HepG2 (cell line): ENCODE results near the gene ST6GAL2. TPM values are rescaled to one million over a fixed set of nuclear protein-coding genes. Genes with fewer than 3 reads are reported as not detected.

ENCODE experiments used
- ATAC-seq: fragments of 200-7000 bp; cut with Tn5 transposase; 3 replicates; pipeline ENCODE4 v1.9.1; 2020; ENCODE audit warnings: mild to moderate bottlenecking, moderate library complexity
- BruUV-seq: library from RNA; stranded (reverse); fragments of 400-500 nt; replicated peaks from 2 replicates; lab custom pipeline; 2021; lab: Mats Ljungman, UMichigan
- CTCF ChIA-PET: fragments of 300-600 bp; formaldehyde crosslinking; extraction: SDS; loops from one replicate; lab custom pipeline; 2021; ENCODE audit warnings: low total read pairs, inconsistent platforms, low intra/inter-chr PET ratio; lab: Yijun Ruan, JAX
- POLR2A ChIA-PET: fragments of 350-600 bp; sonication (Branson Sonifier 250); formaldehyde crosslinking; loops from one replicate; lab custom pipeline; 2020; ENCODE audit warnings: antibody characterized with exemption, inconsistent platforms; lab: Yijun Ruan, JAX
- DNase-seq: peaks from one replicate; pipeline ENCODE4 v3.0.0-alpha.2; 2015; ENCODE audit warnings: low spot score
- FAIRE-seq: peaks from 3 replicates; lab custom pipeline; 2011; peaks lifted over from hg19 to GRCh38; lab: Jason Lieb, UNC
- H2AFZ ChIP-seq: one replicate; pipeline ENCODE4 v1.6.1; 2011; ENCODE audit warnings: low read length, inconsistent platforms
- H3K27ac ChIP-seq: fragments of 300-600 bp; 3 replicates; pipeline ENCODE4 v1.8.0; 2011; ENCODE audit warnings: mixed run types, mild to moderate bottlenecking, mixed read lengths, low read length, inconsistent platforms; ENCODE audit not compliant: insufficient read depth; ENCODE audit errors: extremely low read length
- H3K27me3 ChIP-seq, 2 experiments: fragments of 200-600 bp in 1 of 2; 2 replicates in 1 of 2; 3 replicates in 1 of 2; pipeline versions ENCODE4 v1.6.0 to v1.8.0; 2011; ENCODE audit warnings: low read length in 2 of 2, mild to moderate bottlenecking in 2 of 2, moderate library complexity in 2 of 2, inconsistent platforms in 1 of 2; ENCODE audit not compliant: insufficient read depth in 2 of 2, control insufficient read depth in 1 of 2
- H3K36me3 ChIP-seq, 2 experiments: fragments of 200-600 bp in 1 of 2; replicated peaks in 1 of 2; 2 replicates in 1 of 2; 3 replicates in 1 of 2; pipeline versions ENCODE4 v1.5.1 to v1.8.0; 2011; ENCODE audit warnings: low read length in 2 of 2, inconsistent platforms in 1 of 2; ENCODE audit not compliant: insufficient read depth in 2 of 2, control insufficient read depth in 1 of 2
- H3K4me1 ChIP-seq: 2 replicates; pipeline ENCODE4 v1.5.1; 2012; ENCODE audit warnings: low read length, inconsistent platforms; ENCODE audit not compliant: insufficient read depth
- H3K4me2 ChIP-seq: 2 replicates; pipeline ENCODE4 v1.6.0; 2011; ENCODE audit warnings: low read depth, low read length, inconsistent platforms
- H3K4me3 ChIP-seq, 3 experiments: fragments of 200-600 bp in 1 of 3; sonication (generic), shearing (Covaris generic) in 1 of 3; replicated peaks in 1 of 3; 2 replicates each; pipeline ENCODE4 v1.5.1; 2011 to 2016; ENCODE audit warnings: low read length in 3 of 3, inconsistent platforms in 2 of 3, low read depth in 2 of 3, mild to moderate bottlenecking in 2 of 3, control low read depth in 1 of 3, mixed read lengths in 1 of 3; ENCODE audit not compliant: insufficient read depth in 1 of 3
- H3K79me2 ChIP-seq: one replicate; pipeline ENCODE4 v1.6.1; 2011; ENCODE audit warnings: low read length, inconsistent platforms; ENCODE audit not compliant: insufficient read depth
- H3K9ac ChIP-seq: 2 replicates; pipeline ENCODE4 v1.6.0; 2011; ENCODE audit warnings: mild to moderate bottlenecking, low read depth, low read length, inconsistent platforms; ENCODE audit not compliant: insufficient read depth
- H3K9me3 ChIP-seq: 2 replicates; pipeline ENCODE4 v1.5.1; 2012; ENCODE audit warnings: mild to moderate bottlenecking, low read length
- H4K20me1 ChIP-seq: 2 replicates; pipeline ENCODE4 v1.6.0; 2011; ENCODE audit warnings: inconsistent platforms, mild to moderate bottlenecking, low read length, moderate library complexity; ENCODE audit not compliant: insufficient read depth
- GATAD2A ChIP-seq: IDR thresholded peaks from 2 replicates; pipeline ENCODE4 v1.6.1; 2016
- GPBP1L1 ChIP-seq: sonication (generic); formaldehyde crosslinking; IDR thresholded peaks from 2 replicates; pipeline ENCODE4 v1.5.0; 2020; ENCODE audit warnings: mild to moderate bottlenecking, missing genetic modification reagents
- IKZF4 ChIP-seq: sonication (generic); formaldehyde crosslinking; IDR thresholded peaks from 2 replicates; pipeline ENCODE4 v1.5.1; 2020; ENCODE audit warnings: borderline replicate concordance, mild to moderate bottlenecking, low read depth, missing genetic modification reagents; ENCODE audit errors: not compliant biosample characterization
- KMT2A ChIP-seq: sonication (generic); formaldehyde crosslinking; IDR thresholded peaks from 2 replicates; pipeline ENCODE4 v1.4.0; 2020; ENCODE audit warnings: missing genetic modification reagents
- PAF1 ChIP-seq: IDR thresholded peaks from 2 replicates; pipeline ENCODE4 v1.6.1; 2016; ENCODE audit warnings: missing genetic modification reagents, missing compliant biosample characterization
- PHF5A ChIP-seq: IDR thresholded peaks from one replicate; pipeline ENCODE4 v1.6.1; 2018; ENCODE audit warnings: low read depth, missing genetic modification reagents; ENCODE audit not compliant: unreplicated experiment
- SIN3A ChIP-seq: IDR thresholded peaks from 2 replicates; pipeline ENCODE4 v1.6.1; 2011; ENCODE audit warnings: low read depth, mild to moderate bottlenecking, control low read depth, low read length, borderline replicate concordance
- TARDBP ChIP-seq: sonication (generic); formaldehyde crosslinking; IDR thresholded peaks from 2 replicates; pipeline ENCODE4 v1.8.0; 2022; ENCODE audit warnings: mild to moderate bottlenecking, missing genetic modification reagents
- ZFP1 ChIP-seq: IDR thresholded peaks from 2 replicates; pipeline ENCODE4 v1.6.1; 2016
- ZNF431 ChIP-seq: sonication (generic); formaldehyde crosslinking; IDR thresholded peaks from 2 replicates; pipeline ENCODE4 v1.9.0; 2022; ENCODE audit warnings: missing genetic modification reagents, low read depth, mild to moderate bottlenecking, borderline replicate concordance
- ZNF552 ChIP-seq: sonication (generic); formaldehyde crosslinking; IDR thresholded peaks from 2 replicates; pipeline ENCODE4 v1.9.0; 2022; ENCODE audit warnings: missing genetic modification reagents, mild to moderate bottlenecking, borderline replicate concordance
- ZNF784 ChIP-seq: sonication (generic); formaldehyde crosslinking; IDR thresholded peaks from 2 replicates; pipeline ENCODE4 v1.5.1; 2020; ENCODE audit warnings: missing genetic modification reagents, mild to moderate bottlenecking, borderline replicate concordance
- WGBS: methylation state at CpG from one replicate; pipeline ENCODE4 v1.1.6; 2017; ENCODE audit warnings: low lambda C conversion rate; 5-methylcytosine and 5-hydroxymethylcytosine counted together
- in situ Hi-C: cut with HindIII; loops from 2 replicates; pipeline ENCODE4 v1.10.0; 2017; ENCODE audit warnings: low pct_unique_long_range_greater_than_20kb; ENCODE audit not compliant: extremely low pct_ligation_motif_present
- intact Hi-C: fragments of 100-400 bp; cut with micrococcal nuclease; formaldehyde crosslinking; loops from one replicate; pipeline ENCODE4 v1.10.0; 2022; ENCODE audit not compliant: unreplicated experiment
- polyA plus RNA-seq, 8 experiments: library from polyadenylated mRNA; depleted of rRNA in 3 of 8; stranded (reverse) in 7 of 8; unstranded in 1 of 8; fragments of >200 nt; fragmentation: Illumina TruSeq in 4 of 8; extraction: Trizol in 4 of 8; gene quantifications; 2 replicates each; pipeline versions ENCODE4 v1.2.1 to v1.2.3, GENCODE V29; 2011 to 2016; ENCODE audit warnings: low read depth in 4 of 8, missing spikeins in 1 of 8, mixed read lengths in 1 of 8; ENCODE audit not compliant: insufficient read depth in 1 of 8
- total RNA-seq, 5 experiments: library from RNA; depleted of rRNA; stranded (reverse); fragments of >200 nt; fragmentation: Illumina TruSeq; extraction: Trizol; gene quantifications; 2 replicates each; pipeline ENCODE4 v1.2.3, GENCODE V29; 2016; ENCODE audit warnings: low read depth in 1 of 5
- TF ChIP-seq, protein P1 (sequence below): sonication (generic); formaldehyde crosslinking; IDR thresholded peaks from 2 replicates; pipeline ENCODE4 v1.5.1; 2020; ENCODE audit warnings: missing genetic modification reagents, mild to moderate bottlenecking, borderline replicate concordance
- TF ChIP-seq, protein P2 (sequence below): sonication (generic); formaldehyde crosslinking; IDR thresholded peaks from 2 replicates; pipeline ENCODE4 v1.8.1; 2023; ENCODE audit warnings: mild to moderate bottlenecking, missing genetic modification reagents
- TF ChIP-seq, protein P3 (sequence below): sonication (generic); formaldehyde crosslinking; IDR thresholded peaks from 2 replicates; pipeline ENCODE4 v1.8.1; 2023; ENCODE audit warnings: missing genetic modification reagents, mild to moderate bottlenecking, borderline replicate concordance
- TF ChIP-seq, protein P4 (sequence below): sonication (generic); formaldehyde crosslinking; IDR thresholded peaks from 2 replicates; pipeline ENCODE4 v1.5.1; 2020; ENCODE audit warnings: missing genetic modification reagents, mild to moderate bottlenecking, borderline replicate concordance

Gene ST6GAL2
- total and polyA plus RNA-seq, 2 of the 13 experiments (the other 11 are each of a cell fraction or from before 2014, with no cell fraction given), result not detected

GRCh38 chr2:106833256-106833655, 52.7 kb downstream of the ST6GAL2 start:
- intact Hi-C loops (no loop called here), in situ Hi-C loops (no loop called here)
- no peak overlapping the region for H3K4me2 ChIP-seq
- H3K9ac ChIP-seq, result no peak overlapping the region
- no peak overlapping the region for H2AFZ ChIP-seq
- DNase-seq, result no peak
- H3K27ac ChIP-seq, result no peak overlapping the region
- H3K9me3 ChIP-seq, result no peaks in the 10 kb centered on the region
- peaks cover 0 to 4% of the 10 kb centered on the region in 2 experiments; a peak in 1 of 5 replicates for H3K27me3 ChIP-seq
- POLR2A ChIA-PET, result no interaction called here
- CTCF ChIA-PET, result no interaction called here
- TF ChIP-seq SIN3A (no peak), ZNF552 (CRISPR knock-in tag) (no peak), IKZF4 (CRISPR knock-in tag) (no peak), TARDBP (CRISPR knock-in tag) (no peak), ZNF431 (CRISPR knock-in tag) (no peak), GPBP1L1 (CRISPR knock-in tag) (no peak), KMT2A (CRISPR knock-in tag) (no peak), ZNF784 (no peak), GATAD2A (no peak), PAF1 (no peak), PHF5A (CRISPR knock-in tag) (no peak), ZFP1 (no peak)
- TF ChIP-seq, protein P1, sequence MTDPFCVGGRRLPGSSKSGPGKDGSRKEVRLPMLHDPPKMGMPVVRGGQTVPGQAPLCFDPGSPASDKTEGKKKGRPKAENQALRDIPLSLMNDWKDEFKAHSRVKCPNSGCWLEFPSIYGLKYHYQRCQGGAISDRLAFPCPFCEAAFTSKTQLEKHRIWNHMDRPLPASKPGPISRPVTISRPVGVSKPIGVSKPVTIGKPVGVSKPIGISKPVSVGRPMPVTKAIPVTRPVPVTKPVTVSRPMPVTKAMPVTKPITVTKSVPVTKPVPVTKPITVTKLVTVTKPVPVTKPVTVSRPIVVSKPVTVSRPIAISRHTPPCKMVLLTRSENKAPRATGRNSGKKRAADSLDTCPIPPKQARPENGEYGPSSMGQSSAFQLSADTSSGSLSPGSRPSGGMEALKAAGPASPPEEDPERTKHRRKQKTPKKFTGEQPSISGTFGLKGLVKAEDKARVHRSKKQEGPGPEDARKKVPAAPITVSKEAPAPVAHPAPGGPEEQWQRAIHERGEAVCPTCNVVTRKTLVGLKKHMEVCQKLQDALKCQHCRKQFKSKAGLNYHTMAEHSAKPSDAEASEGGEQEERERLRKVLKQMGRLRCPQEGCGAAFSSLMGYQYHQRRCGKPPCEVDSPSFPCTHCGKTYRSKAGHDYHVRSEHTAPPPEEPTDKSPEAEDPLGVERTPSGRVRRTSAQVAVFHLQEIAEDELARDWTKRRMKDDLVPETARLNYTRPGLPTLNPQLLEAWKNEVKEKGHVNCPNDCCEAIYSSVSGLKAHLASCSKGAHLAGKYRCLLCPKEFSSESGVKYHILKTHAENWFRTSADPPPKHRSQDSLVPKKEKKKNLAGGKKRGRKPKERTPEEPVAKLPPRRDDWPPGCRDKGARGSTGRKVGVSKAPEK, result no peak
- TF ChIP-seq, protein P2, sequence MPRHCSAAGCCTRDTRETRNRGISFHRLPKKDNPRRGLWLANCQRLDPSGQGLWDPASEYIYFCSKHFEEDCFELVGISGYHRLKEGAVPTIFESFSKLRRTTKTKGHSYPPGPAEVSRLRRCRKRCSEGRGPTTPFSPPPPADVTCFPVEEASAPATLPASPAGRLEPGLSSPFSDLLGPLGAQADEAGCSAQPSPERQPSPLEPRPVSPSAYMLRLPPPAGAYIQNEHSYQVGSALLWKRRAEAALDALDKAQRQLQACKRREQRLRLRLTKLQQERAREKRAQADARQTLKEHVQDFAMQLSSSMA (CRISPR knock-in tag), result no peak
- TF ChIP-seq, protein P3, sequence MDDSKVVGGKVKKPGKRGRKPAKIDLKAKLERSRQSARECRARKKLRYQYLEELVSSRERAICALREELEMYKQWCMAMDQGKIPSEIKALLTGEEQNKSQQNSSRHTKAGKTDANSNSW, result no peak
- TF ChIP-seq, protein P4, sequence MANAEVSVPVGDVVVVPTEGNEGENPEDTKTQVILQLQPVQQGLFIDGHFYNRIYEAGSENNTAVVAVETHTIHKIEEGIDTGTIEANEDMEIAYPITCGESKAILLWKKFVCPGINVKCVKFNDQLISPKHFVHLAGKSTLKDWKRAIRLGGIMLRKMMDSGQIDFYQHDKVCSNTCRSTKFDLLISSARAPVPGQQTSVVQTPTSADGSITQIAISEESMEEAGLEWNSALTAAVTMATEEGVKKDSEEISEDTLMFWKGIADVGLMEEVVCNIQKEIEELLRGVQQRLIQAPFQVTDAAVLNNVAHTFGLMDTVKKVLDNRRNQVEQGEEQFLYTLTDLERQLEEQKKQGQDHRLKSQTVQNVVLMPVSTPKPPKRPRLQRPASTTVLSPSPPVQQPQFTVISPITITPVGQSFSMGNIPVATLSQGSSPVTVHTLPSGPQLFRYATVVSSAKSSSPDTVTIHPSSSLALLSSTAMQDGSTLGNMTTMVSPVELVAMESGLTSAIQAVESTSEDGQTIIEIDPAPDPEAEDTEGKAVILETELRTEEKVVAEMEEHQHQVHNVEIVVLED, result no peak
- no peak for FAIRE-seq
- no peaks in the 10 kb centered on the region for H4K20me1 ChIP-seq
- H3K4me1 ChIP-seq, result no peaks in the 10 kb centered on the region
- ATAC-seq, result no peak
- H3K36me3 ChIP-seq, result no peaks in the 10 kb centered on the region
- no peaks in the 10 kb centered on the region for H3K79me2 ChIP-seq
- no TSS peak for BruUV-seq
- no peak overlapping the region for H3K4me3 ChIP-seq
- under 1% methylated on average over 3 of the region's 3 CpGs for WGBS
